Right lobe of liver (tissue), 6 donors: ENCODE measurements around the gene TMIE. TPM values are rescaled to one million over a fixed set of nuclear protein-coding genes. Genes with fewer than 3 reads are reported as not detected.
A peak's percentile ranks its signal among the peaks of the same experiment; 100 is the strongest.

Source experiments
- ATAC-seq, 4 donors: fragments of 200-7000 bp; cut with Tn5 transposase; one replicate each; pipeline ENCODE4 v1.9.1; 2020; ENCODE audit warnings: mild to moderate bottlenecking in 4 of 4, moderate library complexity in 4 of 4
- DNase-seq, 3 donors: peaks; one replicate each; pipeline ENCODE4 v3.0.0-alpha.2; 2020
- H3K27ac ChIP-seq, 3 donors: fragments of 200-600 bp; one replicate each; pipeline ENCODE4 v1.8.0; 2022
- H3K27me3 ChIP-seq, 2 donors: fragments of 200-600 bp; one replicate each; pipeline ENCODE4 v1.8.0; 2022
- H3K36me3 ChIP-seq, 4 donors: fragments of 200-600 bp; sonication (generic) in 1 of 4; one replicate each; pipeline versions ENCODE4 v1.5.1 to v1.8.0; 2017 to 2022; ENCODE audit warnings: control low read depth in 1 of 4
- H3K4me1 ChIP-seq, 4 donors: fragments of 200-600 bp; sonication (generic) in 1 of 4; one replicate each; pipeline versions ENCODE4 v1.5.1 to v1.8.0; 2017 to 2022; ENCODE audit warnings: control low read depth in 1 of 4
- H3K4me3 ChIP-seq, 3 donors: fragments of 200-600 bp; one replicate each; pipeline ENCODE4 v1.8.0; 2022
- H3K9me3 ChIP-seq, 4 donors: fragments of 200-600 bp; sonication (generic) in 1 of 4; one replicate each; pipeline versions ENCODE4 v1.5.1 to v1.8.0; 2017 to 2022; ENCODE audit warnings: control low read depth in 1 of 4
- CTCF ChIP-seq, 4 donors: fragments of 200-600 bp in 3 of 4; fragments of 450-650 bp in 1 of 4; IDR thresholded peaks; one replicate each; pipeline versions ENCODE4 v1.5.1 to v1.8.0; 2016 to 2022; ENCODE audit warnings: antibody characterized with exemption in 4 of 4, mild to moderate bottlenecking in 2 of 4
- POLR2A ChIP-seq: fragments of 450-650 bp; IDR thresholded peaks from one replicate; pipeline ENCODE4 v1.6.1; 2017; ENCODE audit warnings: antibody characterized with exemption, mild to moderate bottlenecking
- WGBS: methylation state at CpG from one replicate; pipeline ENCODE4 v1.1.6; 2018; ENCODE audit warnings: low coverage, low lambda C conversion rate; ENCODE audit not compliant: insufficient coverage; ENCODE audit errors: missing lambda C conversion rate; 5-methylcytosine and 5-hydroxymethylcytosine counted together
- intact Hi-C, 2 donors: fragments of 100-400 bp; cut with DNase I; formaldehyde crosslinking; loops; one replicate each; pipeline versions ENCODE4 v1.11.2 to v1.14.1; 2022
- total RNA-seq, 6 experiments: library from RNA; depleted of rRNA in 2 of 6; stranded (reverse); fragments of >200 nt in 2 of 6; fragmentation: NEBNext Ultra II Directional in 3 of 6; extraction: Animal tissue kit (Norgen Biotek cat#: 25700) in 3 of 6; gene quantifications; one replicate each; pipeline versions ENCODE4 v1.1.0 to v1.2.4, GENCODE V29; 2016 to 2023
- donor health status: DM: no; HTN: yes; CAD: no.
- donor health status: DM: no; HTN: no; CAD: no.
- donor health status: DM: no; HTN: no; CAD: no.
- donor health status: DM: no; HTN: yes; CAD: no.
- donor health status: DM: no; HTN: yes; CAD: no.

Gene TMIE
- total RNA-seq, 6 experiments from 2014 or later: 0.21 to 0.79 (median 0.34) TPM

DNA sequence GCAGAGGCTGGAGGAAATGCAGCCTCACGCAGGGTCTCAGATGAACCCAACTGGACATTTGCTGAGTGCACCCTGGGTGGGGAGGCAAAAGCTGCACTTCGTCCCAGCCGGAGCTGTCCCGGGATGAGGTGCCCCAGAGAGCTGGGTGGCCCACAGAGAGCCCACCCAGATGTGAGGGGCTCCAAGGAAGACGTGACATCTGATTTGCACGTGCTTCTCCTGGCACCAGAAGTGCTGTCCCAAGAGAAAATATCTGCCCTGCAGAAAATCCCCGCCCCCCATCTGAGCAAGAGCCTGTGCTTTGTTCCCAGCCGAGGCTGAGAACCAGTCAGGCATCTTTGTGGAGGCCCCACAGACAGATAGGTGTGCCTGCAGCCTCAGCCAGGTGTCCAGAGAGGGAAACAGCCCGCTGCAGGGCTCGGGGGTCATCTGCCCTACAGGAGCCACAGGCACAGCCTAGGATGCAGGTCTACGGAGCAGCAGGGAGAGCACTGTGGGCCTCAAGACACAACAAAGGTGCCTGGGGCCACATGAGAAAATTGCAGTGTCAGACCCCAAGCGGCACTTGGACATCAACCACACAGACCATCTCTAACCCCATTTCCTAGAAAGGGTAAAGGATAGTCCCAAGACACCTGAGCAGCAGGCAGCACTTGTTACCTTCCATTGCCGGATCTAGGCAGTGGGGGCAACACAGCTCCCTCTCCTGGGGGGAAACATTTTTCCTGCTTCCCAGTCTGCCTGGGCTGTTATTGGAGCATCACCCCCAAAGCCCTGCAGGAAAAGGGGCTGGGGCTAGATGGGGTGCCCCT, 5.8 kb downstream of the TMIE start:
- TF ChIP-seq POLR2A (no peak), CTCF (IDR thresholded peaks at IDR 0.05) (no peak)
- H3K9me3 ChIP-seq: no peaks in the 10 kb centered on the region
- H3K36me3 ChIP-seq: no peaks in the 10 kb centered on the region
- H3K4me3 ChIP-seq: no peak overlapping the region
- no CpG with 5 or more reads among the region's 13 CpGs for WGBS
- intact Hi-C loops: loop anchor here in 1 of 2 donors (5.0 kb wide), 1 partner anchor 195 kb away; no protein-coding TSS in a partner anchor
- H3K27ac ChIP-seq: no peak overlapping the region
- no peaks in the 10 kb centered on the region for H3K4me1 ChIP-seq
- ATAC-seq (no peak), DNase-seq (peak in 2 of 3 donors; percentile 39 to 43)
- H3K27me3 ChIP-seq: no peaks in the 10 kb centered on the region

GRCh38 chr3:46707601-46708011, 6.4 kb downstream of the TMIE start:
- DNase-seq (peak in 2 of 3 donors; percentile 34 to 41), ATAC-seq (no peak)
- no peak overlapping the region for H3K27ac ChIP-seq
- H3K27me3 ChIP-seq: no peaks in the 10 kb centered on the region
- H3K9me3 ChIP-seq: no peaks in the 10 kb centered on the region
- WGBS: 100% methylated on average over 1 of the region's 7 CpGs
- H3K4me3 ChIP-seq: no peak overlapping the region
- intact Hi-C loops: loop anchor here in 1 of 2 donors (5.0 kb wide), 1 partner anchor 195 kb away; no protein-coding TSS in a partner anchor
- TF ChIP-seq POLR2A (no peak), CTCF (IDR thresholded peaks at IDR 0.05) (no peak)
- H3K4me1 ChIP-seq: no peaks in the 10 kb centered on the region
- H3K36me3 ChIP-seq: no peaks in the 10 kb centered on the region

DNA sequence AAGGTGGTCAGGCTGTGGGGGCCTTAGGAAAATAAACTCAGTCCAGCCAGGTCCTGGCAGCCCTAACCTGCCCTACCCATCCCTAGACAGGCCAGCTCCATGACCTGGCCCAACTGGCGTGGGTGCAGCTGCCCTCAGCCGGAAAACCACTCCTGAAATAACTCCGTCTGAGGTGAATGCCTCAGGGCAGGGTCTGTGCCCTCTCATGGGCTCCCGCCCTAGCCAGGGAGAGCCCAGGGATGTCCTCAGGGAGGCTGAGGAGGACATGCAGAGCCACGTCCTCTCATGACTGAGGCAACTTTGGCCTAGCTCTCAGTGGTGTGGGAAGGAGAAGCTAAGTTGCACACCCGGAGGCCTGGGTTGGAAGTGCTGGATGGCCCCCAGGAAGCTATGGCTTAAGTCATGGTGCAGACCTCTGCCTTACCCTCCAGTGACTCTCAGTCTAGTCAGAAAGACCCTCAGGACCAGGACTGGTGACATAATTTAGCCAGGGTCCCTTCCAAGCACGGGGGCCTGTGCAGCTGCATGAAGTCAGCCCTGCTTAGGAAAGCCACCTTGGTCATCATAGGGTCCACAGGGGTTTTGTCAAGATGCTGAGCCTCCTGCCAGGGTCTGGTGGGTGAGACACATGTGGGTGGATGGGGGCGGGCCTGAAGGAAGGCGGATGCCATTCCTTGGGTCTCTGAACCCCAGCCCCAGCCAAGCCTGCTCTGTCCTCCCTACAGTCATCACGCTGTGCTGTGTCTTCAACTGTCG, 7.4 kb downstream of the TMIE start:
- TF ChIP-seq POLR2A: no peak
- TF ChIP-seq CTCF (IDR thresholded peaks at IDR 0.05): no peak
- no peaks in the 10 kb centered on the region for H3K36me3 ChIP-seq
- no peaks in the 10 kb centered on the region for H3K4me1 ChIP-seq
- H3K4me3 ChIP-seq: no peak overlapping the region
- WGBS: no CpG with 5 or more reads among the region's 11 CpGs
- DNase-seq (peak in 2 of 3 donors; percentile 31 to 37), ATAC-seq (no peak)
- H3K27ac ChIP-seq: no peak overlapping the region
- no peaks in the 10 kb centered on the region for H3K9me3 ChIP-seq
- no peaks in the 10 kb centered on the region for H3K27me3 ChIP-seq
- intact Hi-C loops: loop anchor here in 1 of 2 donors (5.0 kb wide), 1 partner anchor 194 kb away; no protein-coding TSS in a partner anchor

- ATAC-seq (no peak), DNase-seq (no peak)
- Histone ChIP-seq H3K27me3 (no peaks in the 10 kb centered on the region), H3K4me3 (no peak overlapping the region), H3K9me3 (no peaks in the 10 kb centered on the region), H3K27ac (no peak overlapping the region), H3K36me3 (no peaks in the 10 kb centered on the region), H3K4me1 (no peaks in the 10 kb centered on the region)
- WGBS: 36% methylated on average over 1 of the region's 7 CpGs
- intact Hi-C loops: loop anchor here in 1 of 2 donors (5.0 kb wide), 1 partner anchor 193 kb away; no protein-coding TSS in a partner anchor
- TF ChIP-seq POLR2A: no peak
- no peak for TF ChIP-seq CTCF (IDR thresholded peaks at IDR 0.05)
Observed at GRCh38 chr3:46709157-46709654, 8.0 kb downstream of the TMIE start.
